K562 (cell line): ENCODE measurements around the gene FTL. TPM values are rescaled to one million over a fixed set of nuclear protein-coding genes. Genes with fewer than 3 reads are reported as not detected.

ENCODE experiments used
- BRCA1 ChIP-seq, 2 experiments: fragments of 450-650 bp in 1 of 2; sonication (generic) in 1 of 2; formaldehyde crosslinking in 1 of 2; IDR thresholded peaks; 2 replicates each; pipeline versions ENCODE4 v1.5.0 to v1.6.1; 2017 to 2020; ENCODE audit warnings: mild to moderate bottlenecking in 1 of 2, missing genetic modification reagents in 1 of 2
- CBX1 ChIP-seq: sonication (generic); IDR thresholded peaks from 2 replicates; pipeline ENCODE4 v1.6.1; 2016; ENCODE audit warnings: antibody characterized with exemption, low read depth, mild to moderate bottlenecking
- CBX5 ChIP-seq: IDR thresholded peaks from 2 replicates; pipeline ENCODE4 v1.6.1; 2014; ENCODE audit warnings: low read depth, borderline replicate concordance
- DDX20 ChIP-seq: fragments of 450-650 bp; IDR thresholded peaks from 2 replicates; pipeline ENCODE4 v1.6.1; 2016; ENCODE audit warnings: missing genetic modification characterization, low read depth, mild to moderate bottlenecking, missing compliant biosample characterization, moderate library complexity
- ERF ChIP-seq: fragments of 450-650 bp; formaldehyde crosslinking; IDR thresholded peaks from 2 replicates; pipeline ENCODE4 v1.4.0; 2020; ENCODE audit warnings: mild to moderate bottlenecking, mixed read lengths
- FOXK1 ChIP-seq: sonication (generic); formaldehyde crosslinking; IDR thresholded peaks from 2 replicates; pipeline ENCODE4 v1.8.0; 2022; ENCODE audit warnings: missing genetic modification reagents, mild to moderate bottlenecking, borderline replicate concordance
- GABPB1 ChIP-seq: sonication (generic); formaldehyde crosslinking; IDR thresholded peaks from 2 replicates; pipeline ENCODE4 v1.8.0; 2022; ENCODE audit warnings: mild to moderate bottlenecking, missing genetic modification reagents
- HDGF ChIP-seq: fragments of 450-650 bp; IDR thresholded peaks from 2 replicates; pipeline ENCODE4 v1.6.1; 2016
- KAT2B ChIP-seq: IDR thresholded peaks from one replicate; pipeline ENCODE4 v1.6.1; 2012; ENCODE audit warnings: low read depth, mild to moderate bottlenecking, control low read depth, inconsistent platforms, low read length, moderate library complexity
- NCOA1 ChIP-seq: fragments of 450-650 bp; IDR thresholded peaks from 2 replicates; pipeline ENCODE4 v1.6.1; 2016; ENCODE audit warnings: low read depth
- PHF8 ChIP-seq: fragments of 200-600 bp; sonication (generic); IDR thresholded peaks from 2 replicates; pipeline ENCODE4 v1.6.1; 2012; ENCODE audit warnings: mixed run types, mild to moderate bottlenecking, inconsistent platforms, low read length, moderate library complexity, borderline replicate concordance
- PTRF ChIP-seq: fragments of 450-650 bp; IDR thresholded peaks from 2 replicates; pipeline ENCODE4 v1.6.1; 2016; ENCODE audit warnings: mild to moderate bottlenecking, missing genetic modification characterization, missing compliant biosample characterization
- SIX5 ChIP-seq, 2 experiments: IDR thresholded peaks; 2 replicates each; pipeline ENCODE4 v1.6.1; 2011; ENCODE audit warnings: low read length in 2 of 2, borderline replicate concordance in 1 of 2, low read depth in 1 of 2, mild to moderate bottlenecking in 1 of 2, moderate library complexity in 1 of 2; ENCODE audit not compliant: insufficient read depth in 1 of 2
- SMAD1 ChIP-seq: fragments of 150-350 bp; IDR thresholded peaks from 2 replicates; pipeline ENCODE4 v1.6.1; 2014; ENCODE audit warnings: low read length, low read depth; ENCODE audit not compliant: partially characterized antibody
- SMARCB1 ChIP-seq: IDR thresholded peaks from 2 replicates; pipeline ENCODE4 v1.6.1; 2011; ENCODE audit warnings: improper control_type of control experiment, low read depth; ENCODE audit not compliant: insufficient read length
- TEAD2 ChIP-seq: fragments of 450-650 bp; IDR thresholded peaks from 2 replicates; pipeline ENCODE4 v1.6.1; 2016; ENCODE audit warnings: missing genetic modification characterization, control low read depth, missing compliant biosample characterization
- ZFP30 ChIP-seq: fragments of 250-450 bp; sonication (Bioruptor Pico); IDR thresholded peaks from 2 replicates; pipeline ENCODE4 v1.8.0; 2022; ENCODE audit warnings: moderate library complexity, mild to moderate bottlenecking, inconsistent platforms, borderline replicate concordance
- ZNF282 ChIP-seq: sonication (generic); formaldehyde crosslinking; IDR thresholded peaks from 2 replicates; pipeline ENCODE4 v1.8.1; 2023; ENCODE audit warnings: missing genetic modification reagents
- ZNF324 ChIP-seq: fragments of 250-450 bp; sonication (Bioruptor Pico); IDR thresholded peaks from 2 replicates; pipeline ENCODE4 v1.4.0; 2020; ENCODE audit warnings: mild to moderate bottlenecking
- ZNF766 ChIP-seq: fragments of 200-800 bp; sonication (Bioruptor generic); conservative IDR thresholded peaks from 2 replicates; pipeline ENCODE4 v1.6.1; 2016; ENCODE audit warnings: missing genetic modification characterization, missing compliant biosample characterization
- ZZZ3 ChIP-seq: fragments of 450-650 bp; IDR thresholded peaks from 2 replicates; pipeline ENCODE4 v1.6.1; 2016; ENCODE audit warnings: antibody characterized with exemption, mild to moderate bottlenecking, moderate library complexity
- polyA plus RNA-seq, 8 experiments: library from polyadenylated mRNA; depleted of rRNA in 4 of 8; stranded (reverse) in 5 of 8; unstranded in 3 of 8; fragments of >200 nt; fragmentation: Nextera tagmentation in 2 of 8; fragmentation: Illumina TruSeq in 1 of 8; extraction: Ambion mirVana in 2 of 8; extraction: Trizol in 1 of 8; gene quantifications; 2 replicates each; pipeline versions ENCODE4 v1.2.1 to v1.2.3, GENCODE V29; 2011 to 2014; ENCODE audit warnings: inconsistent platforms in 1 of 8, missing spikeins in 1 of 8
- total RNA-seq, 7 experiments: library from RNA; depleted of rRNA in 6 of 7; stranded (reverse); fragments of >200 nt in 6 of 7; fragmentation: Illumina TruSeq in 2 of 7; extraction: Trizol in 2 of 7; gene quantifications; 2 replicates each; pipeline versions ENCODE4 v1.2.1 to v1.2.3, GENCODE V29; 2011 to 2021; ENCODE audit warnings: low replicate concordance in 1 of 7
- TF ChIP-seq, protein P1 (sequence below): sonication (generic); formaldehyde crosslinking; IDR thresholded peaks from 2 replicates; pipeline ENCODE4 v1.8.0; 2023; ENCODE audit warnings: mild to moderate bottlenecking, missing genetic modification reagents
- TF ChIP-seq, protein P2 (sequence below): fragments of 450-650 bp; formaldehyde crosslinking; IDR thresholded peaks from 2 replicates; pipeline ENCODE4 v1.4.0; 2020; ENCODE audit warnings: mild to moderate bottlenecking, mixed read lengths
- TF ChIP-seq, protein P3 (sequence below): fragments of 450-650 bp; formaldehyde crosslinking; IDR thresholded peaks from 2 replicates; pipeline ENCODE4 v1.4.0; 2020; ENCODE audit warnings: mild to moderate bottlenecking

The FTL gene
- total and polyA plus RNA-seq, 9 of the 15 experiments (the other 6 are each of a cell fraction or from before 2014, with no cell fraction given): 1,231 to 27,415 (median 3,965) TPM

DNA sequence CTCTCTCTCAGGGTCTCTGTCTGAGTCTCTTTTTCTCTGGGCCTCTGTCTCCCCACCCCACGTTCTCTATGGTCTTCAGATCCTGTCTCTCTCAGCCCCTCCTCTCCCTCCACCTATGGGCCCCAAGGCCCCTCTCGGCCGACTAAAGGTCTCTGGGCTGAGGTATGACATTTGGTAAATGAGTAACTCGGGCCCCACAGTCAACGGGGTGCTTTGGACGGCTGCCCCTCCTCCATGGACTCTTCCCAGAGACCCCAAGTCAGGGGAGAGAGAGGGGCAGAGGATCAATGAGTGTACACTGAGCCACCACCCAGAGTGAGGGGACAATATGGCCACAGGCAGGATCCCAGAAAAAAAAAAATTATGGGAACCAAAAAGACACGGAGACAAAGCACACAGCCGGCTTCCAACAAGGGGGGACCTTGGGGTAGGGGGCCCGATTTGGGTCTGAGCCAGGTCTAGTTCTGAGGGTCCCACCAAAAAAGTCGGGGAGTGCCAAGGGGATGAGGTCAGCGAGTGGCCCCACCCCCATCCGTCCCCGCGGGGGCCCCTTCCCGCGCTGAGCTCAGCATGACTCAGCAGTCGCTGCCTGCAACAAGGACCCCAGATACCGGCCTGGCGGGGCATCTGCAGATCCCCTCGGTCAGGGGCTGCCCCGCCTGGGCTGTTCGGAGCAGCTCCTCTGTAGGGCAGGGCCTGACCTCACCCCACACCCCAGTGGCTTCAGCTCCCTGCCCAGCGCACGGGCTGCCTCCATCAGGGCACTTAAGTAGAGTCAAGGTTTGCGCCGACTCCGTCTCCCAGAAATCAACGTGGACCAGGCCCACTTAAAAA, 1.5 kb upstream of the FTL start (continued):
- TF ChIP-seq PTRF: peak; percentile 79
- peak; percentile 61; the same call in 1 of the 2 replicates for TF ChIP-seq GABPB1
- 0 out of 2 replicates have a peak, but pooled peaks have one; percentile 10 for TF ChIP-seq ERF (CRISPR knock-in tag)
- TF ChIP-seq ZNF324 (CRISPR knock-in tag): no peak
- TF ChIP-seq, protein P1, sequence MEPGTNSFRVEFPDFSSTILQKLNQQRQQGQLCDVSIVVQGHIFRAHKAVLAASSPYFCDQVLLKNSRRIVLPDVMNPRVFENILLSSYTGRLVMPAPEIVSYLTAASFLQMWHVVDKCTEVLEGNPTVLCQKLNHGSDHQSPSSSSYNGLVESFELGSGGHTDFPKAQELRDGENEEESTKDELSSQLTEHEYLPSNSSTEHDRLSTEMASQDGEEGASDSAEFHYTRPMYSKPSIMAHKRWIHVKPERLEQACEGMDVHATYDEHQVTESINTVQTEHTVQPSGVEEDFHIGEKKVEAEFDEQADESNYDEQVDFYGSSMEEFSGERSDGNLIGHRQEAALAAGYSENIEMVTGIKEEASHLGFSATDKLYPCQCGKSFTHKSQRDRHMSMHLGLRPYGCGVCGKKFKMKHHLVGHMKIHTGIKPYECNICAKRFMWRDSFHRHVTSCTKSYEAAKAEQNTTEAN: no peak
- no peak for TF ChIP-seq ZNF282 (CRISPR knock-in tag)
- TF ChIP-seq SIX5 (IDR thresholded peaks at IDR 0.05; ENCODE audit: borderline replicate concordance in 1 of 2, insufficient read depth in 1 of 2, low read depth in 1 of 2, low read length in 2 of 2): no peak
- TF ChIP-seq CBX1: 0 out of 2 replicates have a peak, but pooled peaks have one; percentile 20
- peak; percentile 82 for TF ChIP-seq SMAD1
- TF ChIP-seq TEAD2 (tag): no peak
- TF ChIP-seq DDX20: peak; percentile 77; the same call in 1 of the 2 replicates
- TF ChIP-seq HDGF: no peak
- no peak for TF ChIP-seq ZZZ3
- TF ChIP-seq ZNF766 (CRISPR knock-in tag): peak; percentile 82
- no peak for TF ChIP-seq FOXK1 (CRISPR knock-in tag)
- TF ChIP-seq, protein P2, sequence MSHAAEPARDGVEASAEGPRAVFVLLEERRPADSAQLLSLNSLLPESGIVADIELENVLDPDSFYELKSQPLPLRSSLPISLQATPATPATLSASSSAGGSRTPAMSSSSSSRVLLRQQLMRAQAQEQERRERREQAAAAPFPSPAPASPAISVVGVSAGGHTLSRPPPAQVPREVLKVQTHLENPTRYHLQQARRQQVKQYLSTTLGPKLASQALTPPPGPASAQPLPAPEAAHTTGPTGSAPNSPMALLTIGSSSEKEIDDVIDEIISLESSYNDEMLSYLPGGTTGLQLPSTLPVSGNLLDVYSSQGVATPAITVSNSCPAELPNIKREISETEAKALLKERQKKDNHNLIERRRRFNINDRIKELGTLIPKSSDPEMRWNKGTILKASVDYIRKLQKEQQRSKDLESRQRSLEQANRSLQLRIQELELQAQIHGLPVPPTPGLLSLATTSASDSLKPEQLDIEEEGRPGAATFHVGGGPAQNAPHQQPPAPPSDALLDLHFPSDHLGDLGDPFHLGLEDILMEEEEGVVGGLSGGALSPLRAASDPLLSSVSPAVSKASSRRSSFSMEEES (CRISPR knock-in tag): peak; percentile 0; the same call in 1 of the 2 replicates
- no peak for TF ChIP-seq CBX5
- no peak for TF ChIP-seq SMARCB1
- TF ChIP-seq NCOA1: peak; percentile 58
- TF ChIP-seq PHF8: peak; percentile 44; the same call in 1 of the 2 replicates
- TF ChIP-seq BRCA1 (IDR thresholded peaks at IDR 0.05): no peak
- TF ChIP-seq BRCA1 (CRISPR knock-in tag; IDR thresholded peaks at IDR 0.05): no peak
- no peak for TF ChIP-seq ZFP30 (CRISPR knock-in tag)
- TF ChIP-seq, protein P3, sequence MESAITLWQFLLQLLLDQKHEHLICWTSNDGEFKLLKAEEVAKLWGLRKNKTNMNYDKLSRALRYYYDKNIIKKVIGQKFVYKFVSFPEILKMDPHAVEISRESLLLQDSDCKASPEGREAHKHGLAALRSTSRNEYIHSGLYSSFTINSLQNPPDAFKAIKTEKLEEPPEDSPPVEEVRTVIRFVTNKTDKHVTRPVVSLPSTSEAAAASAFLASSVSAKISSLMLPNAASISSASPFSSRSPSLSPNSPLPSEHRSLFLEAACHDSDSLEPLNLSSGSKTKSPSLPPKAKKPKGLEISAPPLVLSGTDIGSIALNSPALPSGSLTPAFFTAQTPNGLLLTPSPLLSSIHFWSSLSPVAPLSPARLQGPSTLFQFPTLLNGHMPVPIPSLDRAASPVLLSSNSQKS (CRISPR knock-in tag): no peak
- no peak for TF ChIP-seq KAT2B
